ENCODE results near the gene HSPA1A. TPM values are rescaled to one million over a fixed set of nuclear protein-coding genes. Genes with fewer than 3 reads are reported as not detected.

The HSPA1A gene
- total and polyA plus RNA-seq, 9 of the 15 experiments (the other 6 are each of a cell fraction or from before 2014, with no cell fraction given) = 2.2 to 273 (median 107) TPM

- TF ChIP-seq ZBTB26 (CRISPR knock-in tag; IDR thresholded peaks at IDR 0.05) = peak; percentile 87
- TF ChIP-seq TEAD1 (CRISPR knock-in tag; IDR thresholded peaks at IDR 0.05) = peak in 1 of 2 experiments; percentile 42; a peak in 2 of 4 replicates
- TF ChIP-seq HOMEZ (CRISPR knock-in tag; IDR thresholded peaks at IDR 0.05) = peak; percentile 72; the same call in 1 of the 2 replicates
- no peak for TF ChIP-seq CBX2 (IDR thresholded peaks at IDR 0.05; ENCODE audit: insufficient read depth, low read length, poor library complexity, severe bottlenecking)
- TF ChIP-seq LCOR (CRISPR knock-in tag; IDR thresholded peaks at IDR 0.05) = 0 out of 2 replicates have a peak, but pooled peaks have one; percentile 68
- TF ChIP-seq NELFE (IDR thresholded peaks at IDR 0.05; ENCODE audit: insufficient read depth, insufficient read length) = no peak
- TF ChIP-seq ZNF830 (CRISPR knock-in tag; IDR thresholded peaks at IDR 0.05) = peak; percentile 72; the same call in 1 of the 2 replicates
- TF ChIP-seq TRIM28 (IDR thresholded peaks at IDR 0.05) = 0 out of 2 replicates have a peak, but pooled peaks have one; percentile 32
- no peak for TF ChIP-seq PREB (CRISPR knock-in tag; IDR thresholded peaks at IDR 0.05)
- no peak for TF ChIP-seq NCOR1 (IDR thresholded peaks at IDR 0.05)
- TF ChIP-seq CREB3L1 (IDR thresholded peaks at IDR 0.05; ENCODE audit: borderline replicate concordance, low read depth) = no peak; the same call in 1 of the 2 replicates
- 0 out of 4 replicates have a peak, but pooled peaks of 1 of the 2 experiments have one; percentile 52 for TF ChIP-seq BCLAF1 (IDR thresholded peaks at IDR 0.05; ENCODE audit: borderline replicate concordance in 1 of 2, control insufficient read depth in 1 of 2, low read depth in 2 of 2, low read length in 1 of 2)
- no peak for TF ChIP-seq ZNF24 (IDR thresholded peaks at IDR 0.05)
- TF ChIP-seq, protein P1, sequence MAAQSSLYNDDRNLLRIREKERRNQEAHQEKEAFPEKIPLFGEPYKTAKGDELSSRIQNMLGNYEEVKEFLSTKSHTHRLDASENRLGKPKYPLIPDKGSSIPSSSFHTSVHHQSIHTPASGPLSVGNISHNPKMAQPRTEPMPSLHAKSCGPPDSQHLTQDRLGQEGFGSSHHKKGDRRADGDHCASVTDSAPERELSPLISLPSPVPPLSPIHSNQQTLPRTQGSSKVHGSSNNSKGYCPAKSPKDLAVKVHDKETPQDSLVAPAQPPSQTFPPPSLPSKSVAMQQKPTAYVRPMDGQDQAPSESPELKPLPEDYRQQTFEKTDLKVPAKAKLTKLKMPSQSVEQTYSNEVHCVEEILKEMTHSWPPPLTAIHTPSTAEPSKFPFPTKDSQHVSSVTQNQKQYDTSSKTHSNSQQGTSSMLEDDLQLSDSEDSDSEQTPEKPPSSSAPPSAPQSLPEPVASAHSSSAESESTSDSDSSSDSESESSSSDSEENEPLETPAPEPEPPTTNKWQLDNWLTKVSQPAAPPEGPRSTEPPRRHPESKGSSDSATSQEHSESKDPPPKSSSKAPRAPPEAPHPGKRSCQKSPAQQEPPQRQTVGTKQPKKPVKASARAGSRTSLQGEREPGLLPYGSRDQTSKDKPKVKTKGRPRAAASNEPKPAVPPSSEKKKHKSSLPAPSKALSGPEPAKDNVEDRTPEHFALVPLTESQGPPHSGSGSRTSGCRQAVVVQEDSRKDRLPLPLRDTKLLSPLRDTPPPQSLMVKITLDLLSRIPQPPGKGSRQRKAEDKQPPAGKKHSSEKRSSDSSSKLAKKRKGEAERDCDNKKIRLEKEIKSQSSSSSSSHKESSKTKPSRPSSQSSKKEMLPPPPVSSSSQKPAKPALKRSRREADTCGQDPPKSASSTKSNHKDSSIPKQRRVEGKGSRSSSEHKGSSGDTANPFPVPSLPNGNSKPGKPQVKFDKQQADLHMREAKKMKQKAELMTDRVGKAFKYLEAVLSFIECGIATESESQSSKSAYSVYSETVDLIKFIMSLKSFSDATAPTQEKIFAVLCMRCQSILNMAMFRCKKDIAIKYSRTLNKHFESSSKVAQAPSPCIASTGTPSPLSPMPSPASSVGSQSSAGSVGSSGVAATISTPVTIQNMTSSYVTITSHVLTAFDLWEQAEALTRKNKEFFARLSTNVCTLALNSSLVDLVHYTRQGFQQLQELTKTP (IDR thresholded peaks at IDR 0.05; ENCODE audit: low read depth in 1 of 2, partially characterized antibody in 2 of 2) = peak in 1 of 2 experiments; percentile 11
Measured at GRCh38 chr6:31814677-31815024, 692 bp upstream of the HSPA1A start (continued).
